HL-60 (cell line): Measurements from ENCODE around the gene TMEM163.

Experiments used
- DNase-seq, 2 experiments: peaks; one replicate each; pipeline ENCODE4 v3.0.0-alpha.2; 2010 to 2020; ENCODE audit warnings: low read depth in 1 of 2, low spot score in 1 of 2
- H3K27ac ChIP-seq: fragments of 250-450 bp; sonication (Bioruptor Pico); replicated peaks from 2 replicates; pipeline ENCODE4 v1.5.1; 2020; ENCODE audit warnings: mild to moderate bottlenecking, moderate library complexity
- H3K27me3 ChIP-seq: fragments of 250-450 bp; sonication (Bioruptor Pico); 2 replicates; pipeline ENCODE4 v1.5.1; 2021; ENCODE audit warnings: mild to moderate bottlenecking, moderate library complexity; ENCODE audit not compliant: insufficient read depth, poor library complexity, severe bottlenecking
- H3K4me3 ChIP-seq: replicated peaks from 2 replicates; pipeline ENCODE4 v1.5.1; 2011; ENCODE audit warnings: mild to moderate bottlenecking, control low read depth, low read length; ENCODE audit not compliant: insufficient read depth
- GABPA ChIP-seq: IDR thresholded peaks from 2 replicates; pipeline ENCODE4 v1.6.1; 2012; ENCODE audit warnings: low read depth
- POLR2AphosphoS5 ChIP-seq: IDR thresholded peaks from 2 replicates; pipeline ENCODE4 v1.6.1; 2012; ENCODE audit warnings: low read depth
- SPI1 ChIP-seq: IDR thresholded peaks from 2 replicates; pipeline ENCODE4 v1.6.1; 2012; ENCODE audit warnings: low read depth, mild to moderate bottlenecking, borderline replicate concordance
- TF ChIP-seq, protein P1 (sequence below): IDR thresholded peaks from 2 replicates; pipeline ENCODE4 v1.6.1; 2012; ENCODE audit warnings: low read depth; ENCODE audit not compliant: insufficient replicate concordance
- TF ChIP-seq, protein P2 (sequence below): IDR thresholded peaks from one replicate; pipeline ENCODE4 v1.5.1; 2011; ENCODE audit warnings: low read length, control low read depth, inconsistent platforms; ENCODE audit not compliant: insufficient read depth

Gene TMEM163

DNA sequence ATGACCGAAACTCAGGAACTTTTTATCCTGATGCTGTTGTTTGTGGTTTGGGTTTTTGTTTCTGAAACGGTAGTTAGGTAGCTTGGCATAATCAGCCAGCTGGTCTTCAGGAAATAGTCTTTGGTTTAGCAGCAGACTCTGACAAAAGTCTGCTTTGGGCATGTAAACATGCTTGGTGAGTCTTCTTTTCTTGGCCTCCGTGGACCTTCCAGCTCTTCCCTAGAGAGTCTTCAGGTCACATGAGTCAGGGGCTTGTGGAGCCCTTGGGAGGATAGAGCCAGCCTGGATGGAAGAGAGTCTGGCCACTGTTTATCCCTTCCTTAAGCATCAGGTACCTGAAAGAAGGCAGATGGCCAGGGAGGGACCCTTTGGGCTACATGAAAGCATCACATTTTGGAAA, 310.4 kb downstream of the TMEM163 start:
- H3K4me3 ChIP-seq: no peak overlapping the region
- TF ChIP-seq SPI1 (no peak), POLR2AphosphoS5 (no peak), GABPA (no peak)
- TF ChIP-seq, protein P1, sequence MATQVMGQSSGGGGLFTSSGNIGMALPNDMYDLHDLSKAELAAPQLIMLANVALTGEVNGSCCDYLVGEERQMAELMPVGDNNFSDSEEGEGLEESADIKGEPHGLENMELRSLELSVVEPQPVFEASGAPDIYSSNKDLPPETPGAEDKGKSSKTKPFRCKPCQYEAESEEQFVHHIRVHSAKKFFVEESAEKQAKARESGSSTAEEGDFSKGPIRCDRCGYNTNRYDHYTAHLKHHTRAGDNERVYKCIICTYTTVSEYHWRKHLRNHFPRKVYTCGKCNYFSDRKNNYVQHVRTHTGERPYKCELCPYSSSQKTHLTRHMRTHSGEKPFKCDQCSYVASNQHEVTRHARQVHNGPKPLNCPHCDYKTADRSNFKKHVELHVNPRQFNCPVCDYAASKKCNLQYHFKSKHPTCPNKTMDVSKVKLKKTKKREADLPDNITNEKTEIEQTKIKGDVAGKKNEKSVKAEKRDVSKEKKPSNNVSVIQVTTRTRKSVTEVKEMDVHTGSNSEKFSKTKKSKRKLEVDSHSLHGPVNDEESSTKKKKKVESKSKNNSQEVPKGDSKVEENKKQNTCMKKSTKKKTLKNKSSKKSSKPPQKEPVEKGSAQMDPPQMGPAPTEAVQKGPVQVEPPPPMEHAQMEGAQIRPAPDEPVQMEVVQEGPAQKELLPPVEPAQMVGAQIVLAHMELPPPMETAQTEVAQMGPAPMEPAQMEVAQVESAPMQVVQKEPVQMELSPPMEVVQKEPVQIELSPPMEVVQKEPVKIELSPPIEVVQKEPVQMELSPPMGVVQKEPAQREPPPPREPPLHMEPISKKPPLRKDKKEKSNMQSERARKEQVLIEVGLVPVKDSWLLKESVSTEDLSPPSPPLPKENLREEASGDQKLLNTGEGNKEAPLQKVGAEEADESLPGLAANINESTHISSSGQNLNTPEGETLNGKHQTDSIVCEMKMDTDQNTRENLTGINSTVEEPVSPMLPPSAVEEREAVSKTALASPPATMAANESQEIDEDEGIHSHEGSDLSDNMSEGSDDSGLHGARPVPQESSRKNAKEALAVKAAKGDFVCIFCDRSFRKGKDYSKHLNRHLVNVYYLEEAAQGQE: no peak
- TF ChIP-seq, protein P2, sequence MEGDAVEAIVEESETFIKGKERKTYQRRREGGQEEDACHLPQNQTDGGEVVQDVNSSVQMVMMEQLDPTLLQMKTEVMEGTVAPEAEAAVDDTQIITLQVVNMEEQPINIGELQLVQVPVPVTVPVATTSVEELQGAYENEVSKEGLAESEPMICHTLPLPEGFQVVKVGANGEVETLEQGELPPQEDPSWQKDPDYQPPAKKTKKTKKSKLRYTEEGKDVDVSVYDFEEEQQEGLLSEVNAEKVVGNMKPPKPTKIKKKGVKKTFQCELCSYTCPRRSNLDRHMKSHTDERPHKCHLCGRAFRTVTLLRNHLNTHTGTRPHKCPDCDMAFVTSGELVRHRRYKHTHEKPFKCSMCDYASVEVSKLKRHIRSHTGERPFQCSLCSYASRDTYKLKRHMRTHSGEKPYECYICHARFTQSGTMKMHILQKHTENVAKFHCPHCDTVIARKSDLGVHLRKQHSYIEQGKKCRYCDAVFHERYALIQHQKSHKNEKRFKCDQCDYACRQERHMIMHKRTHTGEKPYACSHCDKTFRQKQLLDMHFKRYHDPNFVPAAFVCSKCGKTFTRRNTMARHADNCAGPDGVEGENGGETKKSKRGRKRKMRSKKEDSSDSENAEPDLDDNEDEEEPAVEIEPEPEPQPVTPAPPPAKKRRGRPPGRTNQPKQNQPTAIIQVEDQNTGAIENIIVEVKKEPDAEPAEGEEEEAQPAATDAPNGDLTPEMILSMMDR: no peak
- no peaks in the 10 kb centered on the region for H3K27me3 ChIP-seq
- no peak for DNase-seq
- H3K27ac ChIP-seq: peak overlapping the region; percentile 16; the same call in 1 of the 2 replicates

DNA sequence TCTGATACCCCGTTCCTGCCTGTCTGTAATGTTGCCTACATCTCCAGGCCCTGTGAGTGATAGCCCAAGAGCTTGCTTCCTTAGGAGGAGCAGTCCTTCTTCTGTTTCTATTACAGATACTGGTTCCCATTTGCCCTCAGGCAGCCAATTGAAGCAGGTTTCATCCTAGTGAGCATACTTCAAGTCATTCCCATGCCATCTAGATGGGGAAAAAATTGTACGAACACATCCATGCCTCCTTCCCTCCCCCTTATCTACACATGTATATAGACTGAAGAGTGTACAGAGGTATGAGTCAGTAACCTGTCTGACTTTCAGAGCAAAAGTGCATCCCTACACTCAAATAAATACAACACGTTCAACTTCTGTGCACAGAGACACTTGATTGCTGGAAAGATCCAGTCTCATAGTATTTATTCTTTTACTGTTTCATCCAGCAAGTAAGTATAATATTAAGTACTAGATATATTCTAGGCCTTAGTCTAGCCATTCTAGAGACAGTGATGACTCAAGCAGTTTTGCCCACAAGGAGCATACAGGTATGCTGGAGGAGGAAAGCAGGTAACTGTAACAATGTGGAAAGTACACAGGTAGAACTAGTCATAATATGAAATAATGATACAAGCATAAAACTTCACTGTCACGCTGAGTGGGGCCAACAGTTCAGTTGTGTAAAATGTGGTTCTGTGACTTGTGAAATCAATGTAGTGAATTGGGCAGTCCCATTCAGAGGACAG, 311.5 kb downstream of the TMEM163 start:
- TF ChIP-seq SPI1 (no peak), GABPA (no peak), POLR2AphosphoS5 (no peak)
- TF ChIP-seq, protein P2: no peak
- no peaks in the 10 kb centered on the region for H3K27me3 ChIP-seq
- peak in 1 of 2 experiments; percentile 17 for DNase-seq
- peak overlapping the region; percentile 38 for H3K27ac ChIP-seq
- H3K4me3 ChIP-seq: no peak overlapping the region

DNA sequence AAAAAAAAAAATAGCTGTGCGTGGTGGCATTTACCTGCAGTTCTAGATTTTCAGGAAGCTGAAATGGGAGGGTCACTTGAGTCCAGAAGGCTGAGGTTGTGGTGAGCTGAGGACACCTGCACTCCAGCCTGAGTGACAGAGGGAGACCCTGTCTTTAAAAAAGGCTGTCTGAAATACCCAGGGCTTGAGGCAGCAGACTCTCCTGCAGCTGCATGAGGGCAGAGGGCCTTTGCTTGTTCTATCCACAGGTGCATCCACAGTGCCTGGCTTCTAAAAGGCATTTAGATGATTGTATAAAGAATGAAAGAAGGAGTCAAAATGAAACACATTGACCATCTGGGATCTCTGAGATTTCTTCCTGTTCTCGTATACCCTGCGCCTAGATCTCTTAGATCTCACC, 312.1 kb downstream of the TMEM163 start:
- TF ChIP-seq POLR2AphosphoS5 (no peak), SPI1 (no peak), GABPA (no peak)
- TF ChIP-seq, protein P2: no peak
- TF ChIP-seq, protein P1: no peak
- DNase-seq: no peak
- no peak overlapping the region for H3K4me3 ChIP-seq
- H3K27ac ChIP-seq: peak overlapping the region; percentile 38
- H3K27me3 ChIP-seq: no peaks in the 10 kb centered on the region

DNA sequence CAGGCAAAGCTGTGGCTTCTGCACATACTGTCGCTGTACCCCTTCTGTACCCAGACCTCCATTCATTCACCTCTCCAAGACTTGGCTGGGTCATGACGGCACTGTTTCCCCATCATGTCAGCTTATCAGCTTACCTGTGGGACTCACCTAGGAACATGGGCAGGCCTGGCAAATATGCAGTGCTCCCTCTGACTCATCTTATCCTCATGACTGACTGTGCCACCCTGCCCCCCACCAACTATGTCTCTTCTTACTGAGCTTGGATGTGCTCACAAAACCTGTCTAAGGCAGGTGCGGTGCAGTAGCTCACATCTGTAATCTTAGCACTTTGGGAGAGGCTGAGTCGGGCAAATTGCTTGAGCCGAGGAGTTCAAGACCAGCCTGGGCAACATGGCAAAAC, 312.5 kb downstream of the TMEM163 start:
- TF ChIP-seq GABPA (no peak), POLR2AphosphoS5 (no peak), SPI1 (no peak)
- TF ChIP-seq, protein P1: no peak
- TF ChIP-seq, protein P2: no peak
- H3K27ac ChIP-seq: no peak overlapping the region
- no peak overlapping the region for H3K4me3 ChIP-seq
- no peaks in the 10 kb centered on the region for H3K27me3 ChIP-seq
- no peak for DNase-seq
